Measurements from ENCODE around the gene TMEM183A. TPM values are rescaled to one million over a fixed set of nuclear protein-coding genes. Genes with fewer than 3 reads are reported as not detected.

TMEM183A gene
- total and polyA plus RNA-seq, 9 donors: 42.0 to 72.4 (median 46.6) TPM

DNA sequence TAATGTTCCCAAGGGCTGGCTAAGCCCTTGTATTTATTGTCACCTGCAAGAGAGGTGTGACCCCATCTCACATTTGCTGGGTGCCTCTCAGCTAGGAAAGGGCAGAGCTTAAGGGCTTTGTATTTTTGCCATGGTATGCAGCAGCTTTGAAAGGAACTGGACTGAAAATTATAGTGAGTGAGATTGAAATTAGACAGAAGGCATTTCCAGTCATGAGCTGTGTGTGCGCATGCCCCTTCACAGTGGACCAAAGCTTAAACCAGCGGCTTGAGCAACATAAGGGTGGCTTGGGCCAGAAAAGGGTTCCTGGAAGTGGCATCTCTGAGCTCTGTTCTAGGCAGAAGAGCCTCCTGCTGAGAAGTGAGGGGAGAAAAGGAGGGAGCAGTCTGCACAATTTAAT lies 58.8 kb downstream of the TMEM183A start:
- TF ChIP-seq, protein P1, sequence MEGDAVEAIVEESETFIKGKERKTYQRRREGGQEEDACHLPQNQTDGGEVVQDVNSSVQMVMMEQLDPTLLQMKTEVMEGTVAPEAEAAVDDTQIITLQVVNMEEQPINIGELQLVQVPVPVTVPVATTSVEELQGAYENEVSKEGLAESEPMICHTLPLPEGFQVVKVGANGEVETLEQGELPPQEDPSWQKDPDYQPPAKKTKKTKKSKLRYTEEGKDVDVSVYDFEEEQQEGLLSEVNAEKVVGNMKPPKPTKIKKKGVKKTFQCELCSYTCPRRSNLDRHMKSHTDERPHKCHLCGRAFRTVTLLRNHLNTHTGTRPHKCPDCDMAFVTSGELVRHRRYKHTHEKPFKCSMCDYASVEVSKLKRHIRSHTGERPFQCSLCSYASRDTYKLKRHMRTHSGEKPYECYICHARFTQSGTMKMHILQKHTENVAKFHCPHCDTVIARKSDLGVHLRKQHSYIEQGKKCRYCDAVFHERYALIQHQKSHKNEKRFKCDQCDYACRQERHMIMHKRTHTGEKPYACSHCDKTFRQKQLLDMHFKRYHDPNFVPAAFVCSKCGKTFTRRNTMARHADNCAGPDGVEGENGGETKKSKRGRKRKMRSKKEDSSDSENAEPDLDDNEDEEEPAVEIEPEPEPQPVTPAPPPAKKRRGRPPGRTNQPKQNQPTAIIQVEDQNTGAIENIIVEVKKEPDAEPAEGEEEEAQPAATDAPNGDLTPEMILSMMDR (IDR thresholded peaks at IDR 0.05): no peak
- TF ChIP-seq POLR2A (IDR thresholded peaks at IDR 0.05) (no peak), EP300 (IDR thresholded peaks at IDR 0.05) (no peak)
- H3K36me3 ChIP-seq: no peaks in the 10 kb centered on the region
- H3K9me3 ChIP-seq: no peaks in the 10 kb centered on the region
- WGBS, 3 donors: 87 to 95% (median 89%) methylated on average over 2 of the region's 2 CpGs
- intact Hi-C loops (cut with DNase I): no loop called here
- H3K27me3 ChIP-seq: no peaks in the 10 kb centered on the region
- H3K27ac ChIP-seq: no peak overlapping the region
- DNase-seq: no peak
- H3K4me3 ChIP-seq: no peak overlapping the region
- peaks cover 2% of the 10 kb centered on the region for H3K4me1 ChIP-seq (ENCODE audit: insufficient read depth)

GRCh38 chr1:203066965-203067364 lies 59.8 kb downstream of the TMEM183A start:
- intact Hi-C loops (cut with DNase I): no loop called here
- TF ChIP-seq POLR2A (IDR thresholded peaks at IDR 0.05) (no peak), EP300 (IDR thresholded peaks at IDR 0.05) (no peak)
- TF ChIP-seq, protein P1 (IDR thresholded peaks at IDR 0.05): no peak
- no peak for DNase-seq

DNA sequence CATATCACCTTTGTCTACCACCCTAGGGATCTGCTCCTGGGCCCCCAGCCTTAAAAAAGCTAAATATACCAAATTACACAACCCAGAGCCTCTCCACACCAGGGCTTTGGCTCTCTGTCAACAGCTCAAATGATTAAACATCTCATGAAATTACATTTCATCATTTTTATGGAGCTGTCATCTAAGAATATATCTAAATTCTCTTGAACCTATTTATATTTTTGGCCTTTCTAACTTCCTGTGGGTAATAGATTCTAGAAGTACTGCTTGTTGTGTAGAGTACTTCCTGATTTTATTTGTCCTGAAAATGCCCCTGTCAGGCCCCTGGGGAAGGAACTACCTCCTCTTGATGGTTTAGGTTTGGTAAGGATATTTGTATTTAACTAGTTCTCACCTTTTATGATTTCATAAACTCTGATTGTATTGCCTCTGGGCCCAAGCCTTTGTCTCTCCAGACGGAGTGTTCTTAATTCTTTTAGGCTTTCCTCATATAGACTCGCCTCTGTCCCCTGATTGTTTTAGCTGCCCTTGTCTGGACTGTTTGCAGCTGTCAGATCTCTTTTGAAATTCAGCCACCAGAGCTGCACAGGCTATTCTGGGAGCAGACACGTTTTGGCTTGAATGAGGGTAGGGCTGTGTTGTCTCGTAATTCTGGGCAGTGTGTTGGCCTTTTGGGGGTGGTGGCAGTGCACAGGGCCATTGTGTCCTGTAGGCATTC lies 62.0 kb downstream of the TMEM183A start:
- WGBS, 3 donors: 6 to 16% (median 12%) methylated on average over 4 of the region's 4 CpGs
- Histone ChIP-seq H3K36me3 (no peaks in the 10 kb centered on the region), H3K4me1 (ENCODE audit: insufficient read depth) (peaks cover 2% of the 10 kb centered on the region), H3K27me3 (no peaks in the 10 kb centered on the region), H3K4me3 (no peak overlapping the region), H3K27ac (no peak overlapping the region), H3K9me3 (no peaks in the 10 kb centered on the region)
- DNase-seq: no peak
- intact Hi-C loops (cut with DNase I): no loop called here
- TF ChIP-seq POLR2A (IDR thresholded peaks at IDR 0.05) (no peak), EP300 (IDR thresholded peaks at IDR 0.05) (no peak)
- TF ChIP-seq, protein P1 (IDR thresholded peaks at IDR 0.05): no peak

More at GRCh38 chr1:203066965-203067364, 59.8 kb downstream of the TMEM183A start:
- Histone ChIP-seq H3K27ac (no peak overlapping the region), H3K4me3 (no peak overlapping the region), H3K36me3 (no peaks in the 10 kb centered on the region), H3K4me1 (ENCODE audit: insufficient read depth) (peaks cover 2% of the 10 kb centered on the region), H3K27me3 (no peaks in the 10 kb centered on the region), H3K9me3 (no peaks in the 10 kb centered on the region)
- 93 to 98% (median 94%) methylated on average over 3 of the region's 3 CpGs for whole genome bisulfite sequencing, 3 donors

DNA sequence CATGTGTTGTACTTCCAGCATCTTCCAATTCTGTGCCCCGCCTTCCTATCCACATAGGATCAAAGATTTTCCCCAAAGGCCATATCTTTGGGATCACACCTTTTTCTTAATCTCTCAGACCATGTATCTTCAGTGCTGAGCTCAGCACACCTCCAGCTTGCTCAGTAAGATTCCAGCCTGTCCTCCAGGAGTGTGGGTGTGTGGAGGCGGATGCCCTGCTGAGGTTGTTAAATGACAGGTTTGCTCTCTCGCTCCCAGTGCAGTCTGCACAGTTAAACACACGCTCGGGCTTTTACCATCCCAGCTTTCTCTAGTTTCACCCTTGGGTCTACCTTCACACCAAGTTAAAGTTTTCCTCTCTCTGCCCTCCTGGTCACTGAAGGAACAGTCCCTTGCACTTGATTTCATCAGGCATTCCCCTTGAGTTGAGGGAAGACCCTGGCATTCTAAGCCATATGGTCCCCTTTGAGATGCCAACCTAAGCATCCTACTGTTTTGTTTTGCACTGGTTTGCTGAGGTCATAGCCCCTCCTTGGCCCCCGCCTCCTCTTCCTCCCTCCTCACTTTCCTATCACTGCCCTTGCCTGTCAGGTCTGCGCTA lies 64.9 kb downstream of the TMEM183A start:
- Histone ChIP-seq H3K4me3 (no peak overlapping the region), H3K9me3 (no peaks in the 10 kb centered on the region), H3K27ac (no peak overlapping the region), H3K27me3 (no peaks in the 10 kb centered on the region), H3K36me3 (no peaks in the 10 kb centered on the region), H3K4me1 (ENCODE audit: insufficient read depth) (peaks cover 4% of the 10 kb centered on the region)
- DNase-seq: no peak
- WGBS, 3 donors: 91 to 94% (median 93%) methylated on average over 7 of the region's 7 CpGs
- TF ChIP-seq EP300 (IDR thresholded peaks at IDR 0.05): no peak
- TF ChIP-seq, protein P1 (IDR thresholded peaks at IDR 0.05): no peak
- no peak for TF ChIP-seq POLR2A (IDR thresholded peaks at IDR 0.05)
- intact Hi-C loops (cut with DNase I): no loop called here

All from ovary (tissue), 9 donors.